HTERT RPE-1 (cell line): Measurements from ENCODE around the gene RTP2.
"Not testable (repeated sequence)": the region's sequence is repeated elsewhere in the genome, so short reads cannot be mapped to it uniquely, and the experiment has no call there.

Source experiments
- in situ Hi-C: fragments of 300-500 bp; cut with MboI; formaldehyde crosslinking; loops from 4 replicates; pipeline ENCODE4 v1.14.3; 2020; ENCODE audit warnings: low sequenced_read_pairs

The RTP2 gene

GRCh38 chr3:187717572-187717971 lies 15.2 kb upstream of the RTP2 start:
- in situ Hi-C loops: no loop called here

DNA sequence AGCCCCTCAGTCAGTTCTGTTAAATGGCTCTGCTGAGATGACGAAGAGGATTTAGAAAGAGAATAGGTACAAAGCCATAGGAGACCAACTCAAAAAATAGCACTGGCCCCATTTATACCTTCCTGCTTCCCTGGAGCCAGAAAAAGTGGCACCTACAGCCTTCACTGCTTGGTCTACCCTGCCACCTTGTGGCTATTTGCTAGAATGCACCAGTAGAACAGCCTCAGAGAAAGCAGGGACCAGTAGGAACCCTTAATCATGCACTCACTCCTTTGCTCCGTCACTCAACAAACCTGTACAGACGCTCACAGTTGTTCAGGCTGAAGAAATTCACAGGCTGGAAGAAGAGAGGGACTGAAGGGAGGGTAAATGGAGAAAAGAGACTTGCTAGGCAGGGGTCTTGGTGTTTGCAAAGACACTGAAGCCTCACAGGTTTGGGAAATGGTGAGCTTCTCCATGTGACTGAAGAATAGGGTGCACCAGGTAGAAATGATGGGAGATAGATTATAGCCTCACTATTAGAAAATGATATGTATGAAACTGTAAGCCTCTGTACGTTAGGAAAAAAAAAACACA lies 12.1 kb upstream of the RTP2 start:
- in situ Hi-C loops: no loop called here

DNA sequence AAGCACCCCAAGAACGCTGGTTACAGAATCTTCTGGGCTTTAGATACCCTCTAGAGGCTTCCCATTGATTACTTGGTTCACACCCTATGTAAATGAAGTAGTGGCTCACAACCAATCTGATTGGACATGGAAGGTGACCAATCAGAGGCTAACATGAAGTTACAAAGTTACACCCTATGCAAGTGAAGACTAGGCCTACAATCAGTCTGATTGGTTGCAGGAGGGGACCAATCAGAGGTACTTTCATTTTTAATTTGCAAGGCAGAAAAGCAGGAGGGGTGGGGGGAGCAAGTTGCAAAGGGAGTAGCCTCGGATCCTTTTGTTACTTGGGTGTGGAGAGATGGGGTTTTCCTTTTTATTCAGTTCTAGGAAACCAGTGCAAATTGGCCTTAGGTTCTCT lies 11.1 kb upstream of the RTP2 start:
- in situ Hi-C loops: no loop called here

DNA sequence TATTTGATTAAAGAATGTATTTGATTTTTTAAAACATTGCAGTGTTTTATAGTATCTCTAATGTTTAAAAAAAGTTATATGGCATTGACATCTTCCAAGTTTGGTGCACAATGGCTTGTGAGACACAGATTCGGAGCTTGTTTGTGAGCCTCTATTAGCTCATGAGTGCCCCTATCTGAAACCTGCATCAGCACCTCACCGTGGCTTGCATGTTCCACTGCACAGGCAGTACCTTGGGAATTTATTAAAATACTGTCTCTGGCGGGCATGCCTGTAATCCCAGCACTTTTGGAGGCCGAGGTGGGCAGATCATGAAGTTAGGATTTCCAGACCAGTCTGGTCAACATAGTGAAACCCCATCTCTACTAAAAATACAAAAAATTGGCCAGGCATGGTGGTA lies 6.8 kb upstream of the RTP2 start:
- in situ Hi-C loops: no loop called here

DNA sequence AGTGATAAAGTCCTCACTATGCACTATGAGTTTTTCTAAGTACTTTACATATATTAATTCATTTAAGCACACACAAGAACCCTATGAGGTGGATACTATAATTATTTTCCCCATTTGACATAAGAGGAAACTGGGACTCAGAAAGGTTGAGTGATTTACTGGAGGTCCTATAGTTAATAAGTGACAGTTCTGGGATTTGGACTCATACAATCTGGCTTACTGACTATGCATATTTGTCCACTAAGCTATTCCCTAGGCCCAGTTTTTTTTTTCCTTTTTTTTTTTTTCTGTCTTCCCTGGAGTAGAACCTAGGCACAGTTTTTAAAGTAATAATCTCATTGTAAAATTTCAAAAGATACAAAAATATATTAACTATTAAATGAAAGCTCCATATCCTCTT lies 6.3 kb upstream of the RTP2 start:
- in situ Hi-C loops: no loop called here

DNA sequence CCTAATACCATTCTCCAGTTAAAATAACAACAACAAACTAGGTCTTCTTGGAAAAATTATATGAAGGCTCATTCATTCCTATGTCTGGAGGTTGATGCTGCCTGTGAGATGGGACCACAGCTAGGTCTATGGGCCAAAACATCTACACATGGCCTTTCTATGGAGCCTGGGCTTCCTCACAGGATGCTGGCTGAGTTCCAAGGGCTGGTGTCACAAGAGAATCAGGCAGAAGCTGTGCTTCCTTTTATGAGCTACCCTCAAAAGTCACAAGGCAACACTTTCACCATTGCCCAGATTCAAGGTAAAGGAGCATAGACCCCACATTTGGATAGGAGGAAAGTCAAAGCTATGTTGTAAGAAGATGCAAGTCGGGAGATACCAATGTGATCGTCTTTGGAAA lies 4.6 kb upstream of the RTP2 start:
- in situ Hi-C loops: no loop called here

DNA sequence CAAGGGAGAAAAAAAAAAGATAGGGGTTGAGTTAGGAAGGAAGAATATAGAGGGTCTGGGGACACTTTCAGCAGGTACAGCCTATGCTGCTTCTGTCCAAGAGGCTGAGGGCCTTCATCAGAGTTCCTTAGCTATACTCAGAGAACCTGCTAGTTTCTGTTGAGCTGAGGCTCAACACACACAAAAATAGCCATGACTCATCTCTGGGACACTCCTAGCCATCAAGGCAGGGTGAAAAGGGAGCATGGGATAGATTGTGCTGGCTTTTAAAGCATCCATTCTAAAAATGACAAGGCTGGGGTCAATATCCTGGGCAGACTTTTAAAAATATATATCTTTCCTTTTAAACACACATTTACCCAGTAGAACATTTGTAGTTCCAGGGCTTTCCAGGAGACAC lies 2.8 kb upstream of the RTP2 start:
- in situ Hi-C loops: no loop called here

- in situ Hi-C loops: no loop called here
Observed at GRCh38 chr3:187700249-187700648, 2.1 kb downstream of the RTP2 start.

GRCh38 chr3:187698499-187699399 lies 3.6 kb downstream of the RTP2 start:
- in situ Hi-C loops: no loop called here

- in situ Hi-C loops: no loop called here
Observed at GRCh38 chr3:187696021-187696420, 6.3 kb downstream of the RTP2 start.

DNA sequence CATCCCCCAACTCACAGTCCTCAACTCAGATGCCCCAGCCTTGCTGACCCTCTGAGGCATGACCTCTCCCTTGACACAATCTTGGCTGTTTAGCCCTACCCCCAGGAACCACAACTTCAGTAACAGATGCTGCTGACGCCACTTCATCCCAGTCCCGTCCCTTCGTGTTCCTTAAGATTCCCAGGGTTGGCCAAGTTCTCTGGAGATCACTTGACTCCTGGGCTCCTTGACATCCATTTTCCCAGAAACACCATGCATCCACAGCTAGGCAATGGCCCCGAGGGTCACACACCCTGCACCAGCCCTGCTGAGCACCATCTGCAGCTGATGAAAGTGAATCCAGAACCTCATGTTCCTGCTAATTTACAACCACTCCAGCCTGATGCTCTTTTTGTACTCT lies 6.9 kb downstream of the RTP2 start:
- in situ Hi-C loops: no loop called here

DNA sequence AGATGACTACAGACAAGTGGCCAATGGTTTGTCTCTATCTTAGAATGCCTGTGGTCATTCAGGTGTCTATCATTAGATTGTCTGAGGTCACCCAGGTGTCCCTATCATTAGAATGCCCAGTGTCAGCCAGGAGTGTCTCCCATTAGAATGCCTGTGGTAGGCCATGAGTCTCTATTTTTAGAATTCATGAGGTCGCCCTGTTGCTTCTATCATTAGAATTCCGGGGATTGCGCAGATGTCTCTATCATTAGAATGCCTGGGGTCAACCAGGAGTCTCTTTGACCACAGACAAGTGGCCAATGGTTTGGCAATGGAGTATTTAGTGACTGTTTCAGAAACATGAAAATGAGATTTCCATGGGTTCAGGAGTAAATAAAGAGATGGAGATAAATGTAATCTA lies 7.6 kb downstream of the RTP2 start:
- in situ Hi-C loops: no loop called here

DNA sequence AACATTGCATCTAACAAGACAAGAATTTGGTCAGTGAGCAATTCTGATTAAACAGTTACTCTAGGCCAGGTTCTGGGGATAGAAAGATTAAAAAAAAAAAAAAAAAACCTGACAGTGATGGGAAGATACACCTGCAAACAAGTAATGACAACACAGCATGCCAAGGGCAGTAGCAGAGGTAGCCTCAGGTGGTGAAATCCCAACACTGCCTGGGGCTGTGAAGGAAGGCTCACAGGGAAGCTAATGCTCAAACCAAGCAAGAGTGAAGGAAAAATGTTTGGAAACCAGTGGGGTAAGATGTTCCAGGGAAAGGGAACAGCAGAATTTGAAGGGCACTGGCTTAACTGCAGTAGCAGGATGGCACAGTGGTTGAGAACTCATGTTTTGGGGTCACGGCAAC lies 8.9 kb downstream of the RTP2 start:
- in situ Hi-C loops: no loop called here

GRCh38 chr3:187689984-187690383 lies 12.4 kb downstream of the RTP2 start:
- in situ Hi-C loops: no loop called here

GRCh38 chr3:187686621-187687273 lies 15.6 kb downstream of the RTP2 start:
- in situ Hi-C loops: no loop called here

GRCh38 chr3:187685948-187686347 lies 16.4 kb downstream of the RTP2 start:
- in situ Hi-C loops: no loop called here

GRCh38 chr3:187684880-187685279 lies 17.5 kb downstream of the RTP2 start:
- in situ Hi-C loops: no loop called here

DNA sequence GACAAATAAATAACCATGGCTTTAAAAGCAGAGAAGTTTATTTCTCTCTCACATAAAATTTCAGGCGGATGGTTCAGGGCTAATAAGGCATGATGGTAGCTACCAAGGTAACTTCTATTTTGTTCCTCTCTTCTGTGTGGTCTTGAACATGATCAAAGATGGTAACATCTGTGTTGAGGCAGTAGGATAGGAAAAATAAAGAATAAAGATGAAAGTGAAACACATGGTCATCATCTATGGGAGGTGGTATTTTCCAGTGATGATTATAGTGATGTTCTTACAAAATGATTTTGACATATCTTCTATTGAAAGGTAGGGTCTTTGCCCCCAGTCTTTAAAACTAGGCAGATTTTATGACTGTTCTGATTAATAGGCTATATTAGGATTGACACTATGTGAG lies 17.9 kb downstream of the RTP2 start:
- in situ Hi-C loops: no loop called here

DNA sequence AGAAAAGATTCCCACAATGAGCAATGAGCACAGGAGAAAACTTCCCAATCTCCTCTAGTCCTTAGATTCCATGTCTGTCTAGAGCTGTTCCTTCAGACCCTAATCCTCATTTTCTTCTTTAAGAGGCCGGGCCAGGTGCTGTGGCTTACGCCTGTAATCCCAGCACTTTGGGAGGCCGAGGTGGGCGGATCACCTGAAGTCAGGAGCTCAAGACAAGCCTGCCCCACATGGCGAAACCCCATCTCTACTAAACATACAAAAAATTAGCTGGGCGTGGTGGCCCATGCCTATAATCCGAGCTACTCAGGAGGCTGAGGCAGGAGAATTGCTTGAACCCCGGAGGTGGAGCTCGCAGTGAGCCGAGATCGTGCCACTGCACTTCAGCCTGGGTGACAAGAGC lies 20.6 kb downstream of the RTP2 start:
- in situ Hi-C loops: not testable (repeated sequence)

DNA sequence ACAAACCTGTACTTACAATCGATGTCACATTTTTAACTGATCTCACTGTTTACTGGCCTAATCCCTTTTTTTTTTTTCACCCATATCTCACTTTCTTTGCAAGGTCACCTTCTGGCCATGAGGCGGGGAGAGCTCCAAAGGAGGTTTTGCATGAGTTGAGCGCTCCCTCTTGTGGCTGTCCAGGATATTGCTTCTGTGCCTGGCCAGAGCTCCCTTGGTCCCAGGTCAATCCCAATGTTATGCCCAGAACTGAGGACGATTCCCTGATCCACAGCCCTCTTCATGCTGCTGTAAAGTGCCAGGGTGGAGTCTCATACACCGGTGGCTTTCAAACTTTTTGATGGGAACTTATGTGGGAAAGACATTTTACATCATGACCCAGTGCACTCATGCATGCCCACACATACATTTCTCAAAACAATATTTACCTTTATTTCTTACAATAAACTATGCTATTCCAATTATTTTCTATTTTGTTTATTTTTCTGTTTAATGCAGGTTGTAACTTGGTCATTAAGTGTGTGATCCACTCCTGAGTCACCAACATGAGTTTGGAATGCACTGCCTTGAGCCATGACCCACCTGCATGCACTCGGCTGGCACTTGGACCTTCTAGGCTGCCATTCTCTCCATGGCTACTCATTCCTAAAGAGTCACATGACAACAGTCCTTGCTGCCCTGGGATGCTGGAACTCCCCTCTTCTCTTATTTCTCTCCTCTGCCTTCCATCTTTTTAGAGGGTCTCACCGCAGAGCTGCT lies 22.5 kb downstream of the RTP2 start:
- in situ Hi-C loops: no loop called here

DNA sequence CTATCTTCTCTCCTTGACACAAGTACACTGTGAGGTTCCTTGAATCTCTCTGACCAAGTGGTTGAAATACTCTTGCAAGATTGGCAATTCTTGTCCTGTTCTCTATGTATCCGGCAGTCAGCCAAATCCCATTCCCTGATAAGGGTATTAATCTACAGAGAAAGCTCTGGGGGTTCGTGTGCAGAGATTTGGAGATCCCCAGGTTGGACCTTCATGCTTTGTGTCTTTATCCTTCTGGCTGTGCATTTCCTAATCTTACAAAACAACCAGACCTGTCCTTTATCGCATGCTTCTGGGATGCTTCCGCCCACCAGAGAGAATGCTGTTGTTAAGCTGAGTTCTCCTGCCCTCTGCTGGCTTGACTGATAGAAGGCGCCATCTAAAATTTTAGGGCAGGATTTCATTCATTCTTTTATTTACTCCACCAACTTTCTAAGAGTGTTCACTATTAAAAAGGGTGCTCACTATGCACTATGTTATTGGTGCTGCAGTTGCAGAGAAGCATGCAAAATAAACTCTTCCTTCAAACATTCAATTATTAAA lies 23.6 kb downstream of the RTP2 start:
- in situ Hi-C loops: no loop called here
